A204.1 (cell line): ENCODE data around the gene LMO7.

Experiments used
- FAIRE-seq: peaks from 2 replicates; lab custom pipeline; 2012; peaks lifted over from hg19 to GRCh38; lab: Jason Lieb, UNC

LMO7 gene

GRCh38 chr13:75744127-75744526 lies 108.0 kb downstream of the LMO7 start:
- FAIRE-seq, result no peak

- no peak for FAIRE-seq
Observed at GRCh38 chr13:75745387-75745786, 109.3 kb downstream of the LMO7 start.

GRCh38 chr13:75748874-75749273 lies 112.7 kb downstream of the LMO7 start:
- no peak for FAIRE-seq

GRCh38 chr13:75749407-75749806 lies 113.3 kb downstream of the LMO7 start:
- no peak for FAIRE-seq

- FAIRE-seq, result no peak
Observed at GRCh38 chr13:75751350-75751749, 115.2 kb downstream of the LMO7 start.

GRCh38 chr13:75752826-75753225 lies 116.7 kb downstream of the LMO7 start:
- FAIRE-seq, result no peak

GRCh38 chr13:75754936-75755335 lies 118.8 kb downstream of the LMO7 start:
- no peak for FAIRE-seq

- FAIRE-seq, result no peak
Observed at GRCh38 chr13:75757336-75757735, 121.2 kb downstream of the LMO7 start.

- no peak for FAIRE-seq
Observed at GRCh38 chr13:75759531-75759930, 123.4 kb downstream of the LMO7 start.

- no peak for FAIRE-seq
Observed at GRCh38 chr13:75760131-75761021, 124.2 kb downstream of the LMO7 start.

- no peak for FAIRE-seq
Observed at GRCh38 chr13:75761369-75761768, 125.2 kb downstream of the LMO7 start.

GRCh38 chr13:75762076-75762937 lies 126.2 kb downstream of the LMO7 start:
- no peak for FAIRE-seq

GRCh38 chr13:75762955-75763354 lies 126.8 kb downstream of the LMO7 start:
- FAIRE-seq, result no peak

GRCh38 chr13:75763512-75763911 lies 127.4 kb downstream of the LMO7 start:
- FAIRE-seq, result no peak

- FAIRE-seq, result no peak
Observed at GRCh38 chr13:75764251-75764925, 128.3 kb downstream of the LMO7 start.

GRCh38 chr13:75764926-75765310 lies 128.8 kb downstream of the LMO7 start:
- peak; percentile 14 for FAIRE-seq

- no peak for FAIRE-seq
Observed at GRCh38 chr13:75766636-75767035, 130.5 kb downstream of the LMO7 start.

GRCh38 chr13:75769141-75769905 lies 133.2 kb downstream of the LMO7 start:
- no peak for FAIRE-seq

- no peak for FAIRE-seq
Observed at GRCh38 chr13:75770164-75770563, 134.0 kb downstream of the LMO7 start.

- no peak for FAIRE-seq
Observed at GRCh38 chr13:75770592-75771011, 134.5 kb downstream of the LMO7 start.

- FAIRE-seq, result no peak
Observed at GRCh38 chr13:75771226-75771625, 135.1 kb downstream of the LMO7 start.

GRCh38 chr13:75771818-75772217 lies 135.7 kb downstream of the LMO7 start:
- no peak for FAIRE-seq
